ENCODE data around the gene CEP170. TPM values are rescaled to one million over a fixed set of nuclear protein-coding genes. Genes with fewer than 3 reads are reported as not detected.
"Not testable (repeated sequence)": the region's sequence is repeated elsewhere in the genome, so short reads cannot be mapped to it uniquely, and the experiment has no call there.

The CEP170 gene
- total RNA-seq, 1 donor from 2014 or later, result 571 TPM

- no peak for DNase-seq
Observed at GRCh38 chr1:243233908-243234307, 21.2 kb downstream of the CEP170 start.

DNA sequence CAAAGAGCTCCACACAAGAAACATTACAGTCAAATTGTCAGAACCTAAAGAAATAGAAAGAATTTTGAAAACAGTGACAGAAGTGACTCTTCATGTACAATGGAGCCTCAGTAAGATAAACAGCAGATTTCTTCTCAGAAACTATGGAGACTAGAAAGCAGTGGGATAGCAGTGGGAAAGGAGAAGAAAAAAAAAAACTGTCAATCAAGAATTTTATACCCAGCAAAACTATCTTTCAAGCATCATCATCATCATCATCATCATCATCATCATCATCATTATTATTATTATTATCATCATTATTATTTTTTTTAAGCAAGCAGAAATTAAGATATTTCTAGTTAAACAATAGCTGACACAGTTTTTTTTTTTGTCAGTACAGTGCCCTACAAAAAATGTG, 24.2 kb downstream of the CEP170 start:
- DNase-seq, result no peak

GRCh38 chr1:243229526-243229925, 25.6 kb downstream of the CEP170 start:
- no peak for DNase-seq

GRCh38 chr1:243227622-243228021, 27.5 kb downstream of the CEP170 start:
- no peak for DNase-seq

DNA sequence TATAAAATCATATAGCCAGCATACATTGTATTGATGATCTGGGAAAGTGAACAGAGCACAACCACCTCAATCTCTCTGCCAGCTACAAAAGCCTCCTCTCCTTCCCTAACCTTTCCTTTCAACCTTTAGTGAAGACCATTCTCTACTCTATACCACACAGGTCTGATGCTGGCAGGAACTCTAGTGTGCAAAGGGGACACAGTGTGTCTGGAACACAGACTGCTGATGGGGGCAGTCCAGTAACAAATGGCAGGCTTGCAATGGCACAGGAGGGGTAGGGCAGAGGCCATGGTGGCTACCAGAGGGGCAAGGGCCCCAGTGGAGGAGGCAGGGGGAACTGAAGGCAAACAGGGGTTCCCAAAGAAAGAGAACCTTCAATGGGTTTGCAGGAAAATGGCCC, 37.0 kb downstream of the CEP170 start:
- no peak for DNase-seq

- no peak for DNase-seq
Observed at GRCh38 chr1:243217349-243217748, 37.7 kb downstream of the CEP170 start.

GRCh38 chr1:243216741-243217140, 38.3 kb downstream of the CEP170 start:
- DNase-seq, result no peak

DNA sequence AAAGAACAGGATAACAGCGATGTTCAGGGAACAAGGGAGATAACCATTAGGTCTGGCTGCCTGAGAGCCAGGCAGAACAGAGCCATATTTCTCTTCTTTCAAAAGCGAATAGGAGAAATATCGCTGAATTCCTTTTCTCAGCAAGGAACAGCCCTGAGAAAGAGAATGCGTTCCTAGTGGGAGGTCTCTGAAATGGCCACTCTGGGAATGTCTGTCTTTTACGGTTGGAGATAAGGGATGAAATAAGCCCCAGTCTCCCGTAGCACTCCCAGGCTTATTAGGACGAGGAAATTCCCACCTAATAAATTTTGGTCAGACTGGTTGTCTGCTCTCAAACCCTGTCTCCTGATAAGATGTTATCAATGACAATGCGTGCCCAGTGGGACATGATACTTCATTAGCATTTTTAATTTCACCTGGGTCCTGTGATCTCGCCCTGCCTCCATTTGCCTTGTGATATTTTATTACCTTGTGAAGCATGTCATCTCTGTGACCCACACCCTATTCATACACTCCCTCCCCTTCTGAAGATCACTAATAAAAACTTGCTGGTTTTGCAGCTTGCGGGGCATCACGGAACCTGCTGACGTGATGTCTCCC, 39.7 kb downstream of the CEP170 start:
- not testable (repeated sequence) for DNase-seq

GRCh38 chr1:243213045-243213787, 41.9 kb downstream of the CEP170 start:
- no peak for DNase-seq

GRCh38 chr1:243211984-243212383, 43.1 kb downstream of the CEP170 start:
- not testable (repeated sequence) for DNase-seq

DNA sequence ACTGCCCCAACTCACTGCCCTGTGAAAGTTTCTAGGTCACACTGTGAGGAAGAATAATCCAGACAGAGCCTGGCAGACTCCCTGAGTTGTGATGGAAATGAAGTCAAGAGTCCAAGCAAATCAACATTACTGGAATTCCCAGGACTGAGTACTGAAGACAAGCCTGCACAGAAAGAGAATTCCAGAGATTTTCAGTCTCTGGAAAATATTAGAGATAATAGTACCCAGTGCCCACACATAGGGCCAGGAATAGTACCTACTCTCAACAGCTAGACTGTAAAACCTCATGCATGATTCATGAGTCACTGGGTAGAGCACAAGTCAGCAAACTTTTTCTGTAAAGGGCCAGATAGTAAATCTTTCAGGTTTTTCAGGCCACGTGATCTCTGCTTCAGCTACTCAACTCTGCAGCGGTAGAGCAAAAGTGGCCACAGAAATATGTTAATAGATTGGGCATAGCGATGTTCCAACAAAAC, 50.0 kb downstream of the CEP170 start:
- not testable (repeated sequence) for DNase-seq

DNA sequence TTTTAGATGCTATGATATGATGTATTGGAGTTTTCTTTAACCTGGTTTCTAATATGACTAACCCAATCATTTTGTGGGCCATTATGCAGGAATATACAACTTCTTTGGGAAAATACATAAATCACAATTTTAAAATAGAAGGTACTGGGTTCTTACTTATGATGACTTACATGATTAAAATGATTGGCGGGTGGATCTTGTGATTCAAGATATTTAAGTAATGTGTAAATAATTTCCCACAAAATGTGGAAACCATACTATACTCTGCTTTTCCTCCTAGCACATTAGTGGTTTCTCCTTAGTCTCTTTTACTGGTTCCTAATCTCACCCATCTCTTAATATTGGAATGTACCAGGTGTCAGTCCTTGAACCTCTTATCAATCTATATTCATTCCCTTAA, 50.7 kb downstream of the CEP170 start:
- not testable (repeated sequence) for DNase-seq

DNA sequence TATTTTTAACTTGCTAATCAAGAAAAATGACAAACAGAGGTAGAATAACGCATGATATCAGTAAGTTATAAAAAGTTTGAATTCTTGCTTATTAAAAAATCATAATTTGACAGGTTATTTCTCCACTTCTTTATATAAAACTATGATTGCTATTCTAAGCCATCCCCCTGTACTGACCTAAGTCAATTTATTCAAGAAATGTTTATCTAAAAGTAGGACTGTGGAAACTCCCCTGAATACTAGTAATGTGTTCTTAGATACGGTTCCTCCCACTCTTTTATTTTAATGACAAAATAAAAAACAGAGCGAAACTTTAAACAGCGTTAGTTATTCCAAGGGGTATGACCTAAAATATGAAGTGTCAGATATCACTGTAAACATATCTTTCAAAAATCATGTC, 51.9 kb downstream of the CEP170 start:
- not testable (repeated sequence) for DNase-seq

DNA sequence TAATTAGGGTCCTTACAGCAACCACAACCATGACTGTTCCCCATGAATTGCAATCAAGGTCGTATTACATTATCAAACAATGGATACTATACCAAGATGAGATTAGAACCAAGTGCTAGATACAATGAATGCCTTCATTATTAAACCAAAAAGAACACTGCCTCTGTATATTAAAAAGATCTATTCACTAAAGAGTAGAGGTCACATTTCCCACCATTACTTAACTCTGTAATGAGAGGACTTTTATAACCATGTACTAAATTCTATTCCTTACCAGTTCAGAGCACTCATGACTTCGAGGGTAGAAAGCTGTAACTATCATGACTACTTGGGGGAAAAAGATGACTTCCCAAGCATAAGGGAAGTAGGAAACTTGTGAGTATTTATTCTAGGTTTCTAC, 53.8 kb downstream of the CEP170 start:
- DNase-seq, result not testable (repeated sequence)

- DNase-seq, result not testable (repeated sequence)
Observed at GRCh38 chr1:243197524-243197923, 57.6 kb downstream of the CEP170 start.

GRCh38 chr1:243193330-243193729, 61.8 kb downstream of the CEP170 start:
- not testable (repeated sequence) for DNase-seq

- DNase-seq, result not testable (repeated sequence)
Observed at GRCh38 chr1:243186201-243186995, 68.7 kb downstream of the CEP170 start.

DNA sequence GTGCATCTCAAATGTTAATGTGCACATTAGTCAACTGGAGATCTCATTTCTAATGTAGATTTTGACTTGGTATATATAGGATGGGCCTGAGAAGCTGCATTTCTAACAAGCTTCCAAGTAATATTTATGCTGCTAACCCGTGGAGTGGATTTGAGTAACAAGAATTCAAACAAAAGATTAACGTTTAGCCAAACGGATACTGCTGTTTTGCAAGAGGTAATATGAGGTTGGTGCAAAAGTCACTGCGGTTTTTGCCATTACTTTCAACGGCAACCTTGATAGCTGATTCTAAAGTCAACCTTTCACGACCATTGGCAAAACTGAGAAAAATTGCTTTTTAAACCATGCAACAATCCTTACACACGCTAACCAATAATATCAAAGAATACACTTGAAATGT, 70.3 kb downstream of the CEP170 start:
- DNase-seq, result not testable (repeated sequence)

- not testable (repeated sequence) for DNase-seq
Observed at GRCh38 chr1:243183661-243184060, 71.4 kb downstream of the CEP170 start.

DNA sequence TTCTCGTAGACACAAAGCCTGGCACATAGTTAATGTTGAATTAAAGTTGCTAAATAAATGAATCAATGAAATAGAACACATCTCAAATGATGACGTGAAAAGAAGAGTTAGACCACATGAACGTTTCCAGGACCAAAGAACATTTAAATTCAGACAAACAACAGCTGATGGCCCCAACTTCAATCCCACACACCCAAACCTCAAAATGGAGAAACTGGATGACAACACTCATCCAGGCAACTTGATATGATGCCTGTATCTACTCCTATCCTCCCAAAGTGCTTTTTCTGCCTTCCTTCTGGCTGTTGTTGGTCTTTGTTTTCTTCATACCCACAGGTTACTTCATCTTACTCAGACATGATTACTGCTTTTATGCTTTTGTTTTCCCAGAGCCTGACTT, 71.9 kb downstream of the CEP170 start:
- not testable (repeated sequence) for DNase-seq

- DNase-seq, result no peak
Observed at GRCh38 chr1:243179720-243180119, 75.4 kb downstream of the CEP170 start.

- not testable (repeated sequence) for DNase-seq
Observed at GRCh38 chr1:243177792-243178191, 77.3 kb downstream of the CEP170 start.

Data from occipital lobe (tissue), 2 donors.